PC-3 (cell line): ENCODE measurements around the gene ZNF697.

Source experiments
- CTCF ChIP-seq: fragments of 300-600 bp; sonication (generic); conservative IDR thresholded peaks from 2 replicates; pipeline ENCODE4 v1.5.1; 2017; ENCODE audit warnings: antibody characterized with exemption, low read depth, mild to moderate bottlenecking, low read length
- EZH2 ChIP-seq: fragments of 300-600 bp; sonication (generic); IDR thresholded peaks from one replicate; pipeline ENCODE4 v1.6.1; 2017; ENCODE audit warnings: antibody characterized with exemption, mild to moderate bottlenecking, low read length; ENCODE audit not compliant: unreplicated experiment
- EZH2phosphoT487 ChIP-seq: fragments of 300-600 bp; sonication (generic); IDR thresholded peaks from 2 replicates; pipeline ENCODE4 v1.6.1; 2018; ENCODE audit warnings: mild to moderate bottlenecking, antibody characterized with exemption, low read length, borderline replicate concordance

GRCh38 chr1:119653135-119653838 is 5.2 kb upstream of the ZNF697 start:
- TF ChIP-seq CTCF (no peak), EZH2phosphoT487 (no peak), EZH2 (no peak)
